ENCODE data around the gene PAX8.
"Not testable (repeated sequence)": the region's sequence is repeated elsewhere in the genome, so short reads cannot be mapped to it uniquely, and the experiment has no call there.

PAX8 gene

GRCh38 chr2:113288117-113288673 lies 9.5 kb upstream of the PAX8 start:
- DNase-seq, result not testable (repeated sequence)

GRCh38 chr2:113285816-113286215 lies 7.1 kb upstream of the PAX8 start:
- DNase-seq, result peak; percentile 16

- DNase-seq, result not testable (repeated sequence)
Observed at GRCh38 chr2:113284999-113285398, 6.3 kb upstream of the PAX8 start.

- no peak for DNase-seq
Observed at GRCh38 chr2:113284476-113284875, 5.8 kb upstream of the PAX8 start.

- DNase-seq, result no peak
Observed at GRCh38 chr2:113283704-113284284, 5.1 kb upstream of the PAX8 start.

- DNase-seq, result no peak
Observed at GRCh38 chr2:113282747-113283533, 4.2 kb upstream of the PAX8 start.

- DNase-seq, result no peak
Observed at GRCh38 chr2:113281910-113282746, 3.4 kb upstream of the PAX8 start.

GRCh38 chr2:113278073-113278741 lies 514 bp downstream of the PAX8 start:
- DNase-seq, result no peak

- no peak for DNase-seq
Observed at GRCh38 chr2:113277474-113278072, 1.1 kb downstream of the PAX8 start.

- no peak for DNase-seq
Observed at GRCh38 chr2:113276761-113277425, 1.8 kb downstream of the PAX8 start.

- peak; percentile 3 for DNase-seq
Observed at GRCh38 chr2:113276216-113276760, 2.4 kb downstream of the PAX8 start.

- peak; percentile 56 for DNase-seq
Observed at GRCh38 chr2:113275556-113276215, 3.0 kb downstream of the PAX8 start.

- no peak for DNase-seq
Observed at GRCh38 chr2:113274432-113274831, 4.3 kb downstream of the PAX8 start.

- no peak for DNase-seq
Observed at GRCh38 chr2:113273981-113274380, 4.7 kb downstream of the PAX8 start.

GRCh38 chr2:113273027-113273551 lies 5.6 kb downstream of the PAX8 start:
- peak; percentile 61 for DNase-seq

- DNase-seq, result no peak
Observed at GRCh38 chr2:113272477-113272876, 6.2 kb downstream of the PAX8 start.

GRCh38 chr2:113268621-113269360 lies 9.9 kb downstream of the PAX8 start:
- DNase-seq, result no peak

GRCh38 chr2:113266431-113266830 lies 12.3 kb downstream of the PAX8 start:
- no peak for DNase-seq

- no peak for DNase-seq
Observed at GRCh38 chr2:113264713-113265403, 13.9 kb downstream of the PAX8 start.

Measured in activated effector memory CD4-positive, alpha-beta T cell treated with anti-CD3 and anti-CD28 coated beads, Interleukin-2, amount 50 U/mL, for 16 hours (primary cell).